K562 (cell line): ENCODE measurements around the gene BTD.

Experiments used
- CTCF ChIP-seq, 3 experiments: IDR thresholded peaks in 2 of 3; conservative IDR thresholded peaks in 1 of 3; 2 replicates each; pipeline ENCODE4 v1.5.1; 2011 to 2012; ENCODE audit warnings: low read length in 3 of 3, mild to moderate bottlenecking in 3 of 3, control low read depth in 2 of 3, improper control_type of control experiment in 1 of 3, inconsistent platforms in 1 of 3, low read depth in 1 of 3, mixed read lengths in 1 of 3, moderate library complexity in 1 of 3; ENCODE audit not compliant: insufficient read depth in 2 of 3
- FOXJ3 ChIP-seq: sonication (generic); formaldehyde crosslinking; IDR thresholded peaks from 2 replicates; pipeline ENCODE4 v1.4.0; 2020; ENCODE audit warnings: mild to moderate bottlenecking, missing genetic modification reagents
- MXI1 ChIP-seq: IDR thresholded peaks from 2 replicates; pipeline ENCODE4 v1.6.1; 2011; ENCODE audit warnings: low read depth, mild to moderate bottlenecking, improper control_type of control experiment, low read length
- POLR2A ChIP-seq: fragments of 450-650 bp; conservative IDR thresholded peaks from 2 replicates; pipeline ENCODE4 v1.6.1; 2016
- POLR2AphosphoS5 ChIP-seq: IDR thresholded peaks from 2 replicates; pipeline ENCODE4 v1.6.1; 2011; ENCODE audit warnings: mild to moderate bottlenecking, low read depth, low read length, moderate library complexity; ENCODE audit not compliant: control insufficient read depth, insufficient read depth
- TEAD4 ChIP-seq, 2 experiments: sonication (generic) in 1 of 2; formaldehyde crosslinking in 1 of 2; IDR thresholded peaks; 2 replicates each; pipeline versions ENCODE4 v1.6.1 to v1.8.0; 2012 to 2022; ENCODE audit warnings: borderline replicate concordance in 1 of 2, inconsistent platforms in 1 of 2, low read length in 1 of 2, mild to moderate bottlenecking in 1 of 2, missing genetic modification reagents in 1 of 2

DNA sequence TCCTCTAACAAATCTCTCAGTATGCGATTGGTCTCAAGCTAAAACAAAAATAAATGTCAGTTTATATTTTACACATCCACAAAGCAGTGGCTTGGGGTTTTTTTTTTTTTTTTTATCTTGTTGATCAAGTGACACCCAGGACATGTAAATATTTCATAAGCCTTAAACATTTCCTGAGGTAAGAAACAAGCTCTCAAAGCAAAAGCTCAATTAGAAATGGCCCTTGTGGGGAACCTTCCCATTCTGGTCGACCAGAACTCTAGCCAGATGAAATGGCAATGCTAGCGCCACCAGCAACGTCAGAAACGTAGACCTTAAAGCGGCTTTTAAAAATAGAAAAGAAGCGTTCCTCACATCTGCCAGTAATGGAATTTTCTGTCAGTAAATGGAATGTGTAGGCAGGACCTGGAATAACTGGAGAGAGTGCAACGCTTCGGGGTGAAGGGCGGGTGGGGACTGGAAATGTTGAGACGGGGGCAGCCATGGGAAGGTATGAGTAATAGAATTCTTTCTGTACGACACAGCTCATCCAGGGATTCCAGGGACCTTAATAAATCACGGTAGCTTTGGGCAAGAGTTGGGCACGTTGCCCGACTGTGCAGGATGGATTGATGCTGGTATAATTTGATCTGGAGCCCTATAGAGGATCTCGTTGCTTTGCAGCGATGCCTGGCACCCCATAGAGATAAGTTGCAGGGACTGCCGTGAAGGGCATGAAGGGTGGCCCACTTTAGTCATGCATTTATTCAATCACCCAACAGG, 44.4 kb downstream of the BTD start:
- TF ChIP-seq FOXJ3 (CRISPR knock-in tag) (no peak), POLR2A (no peak), POLR2AphosphoS5 (no peak), CTCF (IDR thresholded peaks at IDR 0.05 in 2 of 3, conservative IDR thresholded peaks at IDR 0.05 in 1 of 3; ENCODE audit: insufficient read depth in 2 of 3, low read depth in 1 of 3, low read length in 3 of 3) (no peak), TEAD4 (IDR thresholded peaks at IDR 0.05; ENCODE audit: low read length) (no peak), TEAD4 (CRISPR knock-in tag; IDR thresholded peaks at IDR 0.05; ENCODE audit: borderline replicate concordance) (no peak), MXI1 (no peak)
